ENCODE measurements around the gene NYAP2.

Gene NYAP2

DNA sequence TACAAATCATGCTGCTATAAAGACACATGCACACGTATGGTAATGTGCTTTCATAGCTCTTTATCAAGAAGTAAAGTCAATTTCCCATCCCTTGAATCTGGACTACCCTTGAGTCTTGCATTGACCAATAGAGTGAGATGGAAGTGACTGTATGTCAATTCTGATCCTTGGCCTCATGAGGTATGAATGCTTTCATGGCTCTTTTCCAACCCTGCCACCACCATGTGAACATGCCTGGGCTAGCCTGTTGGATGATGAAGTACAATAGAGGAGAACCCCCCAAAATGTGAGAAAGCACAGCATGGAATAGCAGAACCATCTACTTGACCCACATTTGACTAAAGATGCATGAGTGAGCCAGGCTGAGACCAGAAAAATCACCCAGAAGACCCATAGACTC lies 237.0 kb downstream of the NYAP2 start:
- DNase-seq: no peak

GRCh38 chr2:225637259-225637658 lies 237.7 kb downstream of the NYAP2 start:
- no peak for DNase-seq

DNA sequence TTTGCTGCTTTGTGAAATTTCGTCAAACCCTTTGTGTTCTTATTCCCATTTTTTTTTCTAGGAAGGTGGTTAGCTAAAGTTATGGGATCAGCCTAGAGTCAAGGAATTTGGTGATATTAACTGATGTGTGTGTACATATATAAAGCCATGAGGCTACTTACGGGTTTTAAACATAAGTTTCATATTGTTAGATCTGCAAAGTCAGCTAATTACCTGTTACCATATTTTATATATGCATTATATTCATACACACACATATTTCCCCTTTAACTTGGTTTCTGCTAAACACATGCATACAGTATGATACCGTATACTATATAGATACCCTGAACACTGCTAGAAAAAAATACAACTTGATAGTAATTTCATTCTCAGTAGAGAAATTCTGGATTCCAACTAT lies 241.0 kb downstream of the NYAP2 start:
- DNase-seq: no peak

- DNase-seq: no peak
Observed at GRCh38 chr2:225649274-225649673, 249.8 kb downstream of the NYAP2 start.

DNA sequence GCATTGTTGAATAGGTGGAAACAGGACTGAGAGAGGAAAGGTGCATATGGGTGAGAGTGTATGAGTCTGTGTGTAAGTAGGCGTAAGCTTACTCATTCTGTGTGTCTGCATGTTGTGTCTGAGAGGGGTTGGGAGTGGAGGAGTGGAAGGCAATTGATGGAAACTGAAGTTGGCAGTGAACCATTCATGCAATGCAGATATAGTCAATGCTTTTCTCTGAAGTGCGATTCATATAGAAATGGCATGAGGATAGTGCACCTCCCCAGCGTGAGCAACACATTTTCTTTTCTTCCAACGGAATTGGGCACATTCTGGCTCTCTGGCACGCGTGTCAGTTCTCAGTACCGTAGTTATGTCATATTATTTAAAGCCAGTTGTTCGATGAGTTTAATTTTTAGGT lies 250.5 kb downstream of the NYAP2 start:
- no peak for DNase-seq

DNA sequence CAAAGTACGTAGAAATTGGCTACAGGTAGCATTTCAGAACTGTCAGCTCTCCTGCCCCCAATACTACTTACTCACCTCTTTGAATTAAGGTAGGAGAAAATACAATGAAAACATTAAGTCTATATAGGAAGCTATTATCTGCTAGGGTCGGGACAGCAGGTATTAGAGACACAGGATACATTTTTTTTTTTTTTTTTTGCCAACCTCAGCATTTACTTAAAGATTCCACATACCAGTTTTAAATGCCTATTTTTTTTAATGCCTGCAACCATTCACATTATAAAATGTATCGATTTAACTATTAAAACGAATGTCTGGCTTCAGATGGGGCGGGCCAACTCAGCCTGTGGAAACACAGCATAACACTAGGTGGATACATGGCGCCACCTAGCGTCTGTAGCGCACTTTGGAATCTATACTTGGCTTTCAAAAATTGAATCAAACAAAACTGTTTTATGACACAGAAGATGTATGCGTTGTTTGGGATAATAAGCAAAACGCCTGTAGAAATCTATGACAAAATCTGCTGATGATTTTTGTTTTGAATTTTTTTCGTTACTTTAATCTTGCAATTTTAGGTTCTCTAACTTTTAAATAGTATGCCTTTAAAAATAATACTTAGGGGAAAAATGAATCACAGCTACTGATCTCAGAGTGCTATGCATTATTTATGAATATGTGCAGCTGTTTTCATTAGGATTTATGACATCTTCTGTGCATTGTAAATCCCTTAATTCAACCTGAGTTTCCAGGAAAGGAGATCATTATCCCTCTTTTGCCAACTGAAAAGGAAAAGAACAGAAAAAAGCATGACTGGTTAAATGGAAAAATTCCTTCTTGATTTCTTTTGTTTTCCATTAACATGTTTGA lies 261.0 kb downstream of the NYAP2 start:
- DNase-seq: peak; percentile 60

DNA sequence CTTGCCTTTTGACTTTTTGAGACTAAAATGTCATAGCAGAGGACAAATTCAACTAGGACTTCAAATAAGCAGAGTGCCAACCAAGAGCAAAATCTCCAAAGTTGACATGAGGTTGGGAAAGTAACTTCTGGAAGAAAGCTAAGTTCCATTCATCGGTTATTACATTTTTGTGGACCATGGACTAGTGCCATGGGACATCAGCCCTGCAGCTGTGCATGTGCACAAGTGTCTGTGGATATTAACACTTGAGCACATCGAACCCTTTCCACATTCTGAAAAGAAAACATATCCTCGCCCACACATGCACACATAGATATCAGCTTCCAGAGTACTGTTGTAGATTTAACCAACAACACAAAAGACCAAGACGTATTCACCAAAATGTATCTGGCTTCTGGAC lies 262.6 kb downstream of the NYAP2 start:
- DNase-seq: no peak

GRCh38 chr2:225667445-225667844 lies 267.9 kb downstream of the NYAP2 start:
- no peak for DNase-seq

DNA sequence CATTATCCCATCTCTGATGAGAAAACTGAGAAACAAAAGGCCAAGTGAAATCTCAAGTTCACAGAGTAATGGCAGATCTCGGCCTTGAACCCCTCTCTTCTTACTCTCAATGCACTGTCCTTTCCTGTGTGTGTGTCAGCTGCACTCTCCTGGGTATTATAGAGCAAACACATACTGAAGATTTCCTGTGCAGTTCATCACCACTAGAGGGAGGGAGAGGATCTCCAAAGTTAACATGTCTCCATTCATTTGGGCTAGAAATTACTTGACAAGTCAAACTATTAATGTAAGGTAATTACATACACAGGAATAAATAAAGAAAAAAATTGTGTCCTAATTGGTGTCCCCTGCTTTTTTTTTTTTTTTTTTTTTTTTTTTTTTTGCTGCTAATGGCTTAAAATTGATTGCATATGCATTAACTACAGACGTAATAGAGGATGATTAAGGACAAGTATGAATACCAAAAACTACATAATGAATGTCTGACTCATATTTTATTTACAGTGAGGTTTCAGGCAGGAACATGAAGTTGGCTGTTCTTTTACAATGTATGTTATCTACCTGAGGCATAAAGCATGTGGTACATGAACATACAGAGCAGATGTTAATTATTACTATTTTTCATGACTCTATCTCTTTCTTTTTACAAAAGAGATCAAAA lies 269.2 kb downstream of the NYAP2 start:
- DNase-seq: peak; percentile 55

DNA sequence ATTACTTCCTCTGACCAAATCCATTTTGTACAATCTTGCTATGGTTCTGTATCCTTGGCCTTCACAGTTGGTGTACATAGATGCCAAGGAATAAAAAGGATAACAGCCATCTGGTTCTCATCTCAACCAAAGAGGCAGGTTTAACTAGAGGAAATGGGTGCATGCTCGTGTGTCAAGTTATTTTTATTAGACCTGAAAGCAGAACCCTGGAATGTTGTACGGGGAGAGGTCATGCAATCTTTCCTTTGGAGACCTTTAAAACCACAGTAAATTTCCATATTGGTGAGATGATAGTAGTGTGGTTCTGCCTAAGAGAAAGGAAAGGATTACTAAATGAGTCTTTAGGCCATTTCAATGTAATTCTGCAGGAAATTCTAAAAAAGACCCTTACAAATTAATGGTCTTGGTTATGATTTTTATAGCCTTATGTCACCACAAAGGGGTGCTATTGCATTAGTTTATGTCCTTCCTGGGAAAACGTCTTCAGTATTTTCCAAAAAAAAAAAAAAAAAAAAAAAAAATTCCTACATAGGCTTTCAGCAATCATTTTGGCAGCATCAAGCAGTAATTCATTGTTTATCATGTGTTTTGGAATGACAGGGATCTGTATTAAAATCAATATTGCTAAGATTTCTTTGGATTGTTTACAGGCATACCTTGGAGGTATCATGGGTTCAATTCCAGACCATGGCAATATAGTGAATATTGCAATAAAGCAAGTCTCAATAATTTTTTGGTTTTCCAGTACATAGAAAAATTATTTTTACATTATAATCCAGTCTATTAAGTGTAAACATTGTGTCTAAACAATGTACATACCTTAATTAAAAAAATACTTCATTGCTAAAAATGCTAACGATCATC lies 270.8 kb downstream of the NYAP2 start:
- DNase-seq: no peak

GRCh38 chr2:225678792-225679191 lies 279.3 kb downstream of the NYAP2 start:
- DNase-seq: no peak

GRCh38 chr2:225683258-225683657 lies 283.7 kb downstream of the NYAP2 start:
- DNase-seq: no peak

DNA sequence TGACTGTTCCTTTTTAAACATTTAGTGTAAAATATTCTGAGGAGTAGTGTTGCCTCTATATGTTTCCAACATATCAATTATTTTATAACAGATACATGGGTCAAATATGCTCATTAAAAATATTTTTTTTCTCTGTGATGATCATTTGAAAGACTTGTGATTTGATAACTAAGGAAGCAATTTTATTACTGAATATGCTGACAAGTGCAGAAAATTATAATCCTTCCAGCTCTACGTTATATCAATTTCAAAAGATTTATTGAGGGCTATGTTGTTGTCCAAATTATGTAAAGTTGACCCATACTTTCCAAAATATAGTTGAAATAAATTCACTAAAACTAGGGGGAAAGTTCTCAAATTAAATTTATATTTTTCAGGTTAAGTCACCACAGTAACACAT lies 290.6 kb downstream of the NYAP2 start:
- no peak for DNase-seq

DNA sequence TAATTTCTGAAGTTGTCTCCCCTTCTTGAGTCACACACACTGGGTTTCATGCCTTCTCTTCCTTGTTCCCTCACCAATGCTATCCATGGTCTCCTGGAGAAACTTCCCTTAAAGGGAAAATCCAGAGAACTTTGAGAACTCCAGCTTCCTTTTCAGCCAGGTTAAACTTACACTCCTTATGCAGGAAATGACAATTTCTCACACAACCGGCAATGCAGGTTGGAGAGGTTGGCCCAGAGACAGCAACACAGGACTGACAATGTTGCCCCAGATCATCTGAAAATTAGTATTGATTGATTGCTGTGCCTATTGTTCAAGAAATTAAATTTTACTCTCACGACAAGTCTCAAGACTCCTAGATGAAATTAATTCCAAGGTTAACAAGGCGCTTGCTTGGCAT lies 292.2 kb downstream of the NYAP2 start:
- no peak for DNase-seq

- DNase-seq: no peak
Observed at GRCh38 chr2:225693259-225693658, 293.7 kb downstream of the NYAP2 start.

DNA sequence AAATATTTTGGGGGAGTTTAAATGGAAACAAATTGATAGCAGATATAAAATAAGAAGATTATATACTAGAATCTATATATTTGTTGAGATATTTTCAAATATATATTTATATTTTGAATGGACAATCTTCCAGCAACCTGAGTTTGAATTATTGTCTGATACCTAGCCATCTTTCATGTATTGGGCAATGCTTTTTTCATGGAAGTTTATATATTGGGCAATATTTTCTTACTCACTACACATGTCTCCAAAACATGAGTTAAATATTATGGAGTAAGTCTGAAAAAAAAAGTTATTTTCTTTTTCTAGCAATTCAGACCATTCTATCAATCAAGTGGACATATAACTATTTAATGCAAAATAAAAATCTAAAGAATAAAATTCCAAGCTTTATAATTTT lies 295.2 kb downstream of the NYAP2 start:
- DNase-seq: no peak

- no peak for DNase-seq
Observed at GRCh38 chr2:225697936-225698335, 298.4 kb downstream of the NYAP2 start.
